ENCODE measurements around the gene MLPH.

Gene MLPH

DNA sequence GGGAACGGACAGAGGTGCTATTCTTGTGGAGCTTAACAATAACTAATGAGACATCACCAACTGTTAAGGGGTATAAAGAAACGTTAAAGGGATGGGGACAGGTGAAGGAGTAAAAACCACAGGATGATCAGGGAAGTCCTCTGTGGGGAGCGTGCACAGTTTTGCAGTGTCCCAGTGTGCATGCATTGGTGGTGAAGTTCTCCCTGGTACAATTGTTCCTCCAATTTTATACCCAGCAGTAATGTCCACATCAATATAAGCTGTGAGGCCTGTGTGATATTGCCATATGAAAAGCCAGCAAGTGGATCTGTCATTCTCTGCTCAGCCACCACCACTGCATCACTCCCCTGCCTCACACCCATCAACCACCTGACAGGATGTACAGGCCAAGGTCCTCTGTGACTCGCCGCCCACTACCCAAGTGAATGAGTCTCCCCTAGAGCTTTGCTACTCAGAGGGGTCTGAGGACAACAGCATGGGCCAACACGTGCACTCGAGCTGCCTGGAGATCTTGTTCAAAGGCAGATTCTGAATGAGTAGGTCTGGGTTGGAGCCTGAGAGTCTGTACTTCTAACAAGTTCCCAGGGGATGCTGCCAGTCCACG is 4.6 kb downstream of the MLPH start:
- no peak for DNase-seq (ENCODE audit: insufficient read length, low spot score)
- no peak for FAIRE-seq
- no peak for TF ChIP-seq POLR2A (IDR thresholded peaks at IDR 0.05; ENCODE audit: low read depth, low read length)

DNA sequence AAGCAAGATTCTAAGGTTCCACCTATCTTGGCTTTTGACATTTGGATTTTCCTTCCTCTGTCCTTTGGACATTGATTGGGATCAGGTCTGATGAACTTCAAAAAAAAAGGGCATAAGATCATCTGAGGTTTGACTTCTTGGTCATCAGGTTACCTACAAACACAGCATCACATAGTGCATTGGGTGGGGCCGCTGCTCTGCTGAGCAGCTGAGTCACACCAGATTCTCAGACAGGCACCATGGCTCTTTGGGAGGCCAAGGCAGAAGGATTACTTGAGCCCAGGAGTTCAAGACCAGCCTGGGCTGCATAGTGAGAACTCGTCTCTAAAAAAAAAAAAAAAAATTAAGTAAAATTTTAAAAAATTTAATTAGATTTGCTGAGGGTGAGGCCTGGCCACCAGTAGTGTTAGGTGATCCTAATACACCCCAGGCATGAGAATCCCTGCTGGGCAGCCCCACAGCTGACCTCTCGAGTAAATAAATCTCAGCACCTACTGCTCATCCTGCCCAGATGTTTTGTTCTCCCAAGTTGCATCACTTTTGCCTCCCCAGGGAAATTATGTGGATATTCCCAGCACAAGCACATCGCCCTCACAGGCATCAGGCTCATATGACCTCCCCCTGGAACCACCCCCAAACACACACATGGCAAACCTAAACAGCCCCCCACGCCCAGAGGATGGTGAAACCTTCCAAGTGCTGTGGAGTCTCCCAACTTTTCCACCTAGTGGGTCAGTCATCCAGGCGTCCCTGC is 5.3 kb downstream of the MLPH start:
- FAIRE-seq = no peak
- no peak for DNase-seq (ENCODE audit: insufficient read length, low spot score)
- no peak for TF ChIP-seq POLR2A (IDR thresholded peaks at IDR 0.05; ENCODE audit: low read depth, low read length)

DNA sequence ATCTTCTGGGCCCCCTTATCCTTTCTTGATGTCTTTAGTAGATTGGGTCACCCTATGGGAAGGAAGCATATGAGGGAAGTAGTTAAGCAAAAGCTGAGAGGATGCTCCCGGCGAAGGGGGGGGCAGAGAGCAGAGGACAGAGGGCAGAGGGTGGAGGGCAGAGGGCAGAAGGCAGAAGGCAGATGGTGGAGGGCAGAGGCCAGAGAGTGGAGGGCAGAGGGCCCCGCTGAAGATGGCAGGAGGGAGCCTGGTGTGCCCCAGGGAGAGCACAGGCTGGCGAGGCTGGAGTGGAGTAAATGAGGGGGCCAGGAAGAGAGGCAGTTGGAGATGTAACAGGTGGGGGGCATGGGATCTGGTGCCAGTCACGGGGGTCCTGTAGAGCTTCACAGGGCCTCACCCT is 7.0 kb downstream of the MLPH start:
- FAIRE-seq (no peak), DNase-seq (ENCODE audit: insufficient read length, low spot score) (no peak)
- TF ChIP-seq POLR2A (IDR thresholded peaks at IDR 0.05; ENCODE audit: low read depth, low read length) = no peak

DNA sequence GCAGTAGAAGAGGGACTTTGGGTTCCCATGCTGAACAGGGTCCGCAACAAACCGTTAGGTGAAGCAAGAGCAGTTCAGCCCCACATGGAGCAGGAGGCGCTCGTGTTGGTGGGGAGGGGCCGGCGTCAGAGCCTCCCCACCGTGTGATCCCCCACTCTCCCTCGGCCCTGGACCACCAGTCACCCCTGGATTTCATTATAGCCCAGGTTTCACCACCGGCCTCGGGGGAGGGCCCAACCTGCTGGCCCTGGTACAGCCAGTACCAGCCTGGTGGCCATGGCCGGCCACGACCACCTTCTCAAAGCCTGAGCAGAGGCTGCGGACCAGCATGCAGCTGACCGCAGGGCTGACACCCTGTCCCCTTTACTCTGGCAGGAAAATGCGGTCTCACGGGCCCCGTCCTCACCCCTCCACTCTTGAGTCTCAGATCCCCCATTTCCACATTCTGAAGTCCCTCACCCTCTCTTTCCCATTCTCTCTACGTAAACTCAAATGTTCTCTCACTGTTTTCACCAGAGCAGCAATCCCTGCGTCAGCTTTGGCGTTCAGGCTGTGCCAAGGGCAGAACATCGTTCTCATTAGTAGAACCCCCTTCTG is 8.6 kb downstream of the MLPH start:
- DNase-seq (ENCODE audit: insufficient read length, low spot score) = no peak
- no peak for TF ChIP-seq POLR2A (IDR thresholded peaks at IDR 0.05; ENCODE audit: low read depth, low read length)
- no peak for FAIRE-seq

DNA sequence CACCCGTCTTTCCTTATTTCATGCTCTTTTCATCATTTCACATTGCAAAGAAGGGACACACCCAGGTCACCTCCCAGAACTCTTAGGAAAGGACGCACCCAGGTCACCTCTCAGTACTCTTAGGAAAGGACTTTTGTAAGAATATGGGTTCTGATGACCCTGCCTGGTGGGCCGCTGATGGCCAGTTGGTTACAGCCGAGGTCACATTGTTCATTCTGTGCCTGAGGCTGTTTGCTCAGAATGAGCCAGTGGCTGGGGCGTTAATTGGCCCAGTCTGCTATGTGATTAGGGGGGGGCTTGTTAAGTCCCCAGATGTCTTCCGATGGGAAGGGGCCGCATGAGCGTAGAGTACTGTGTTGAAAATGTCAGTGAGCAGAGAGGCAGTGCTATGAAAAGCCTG is 9.4 kb downstream of the MLPH start:
- FAIRE-seq = no peak
- no peak for TF ChIP-seq POLR2A (IDR thresholded peaks at IDR 0.05; ENCODE audit: low read depth, low read length)
- DNase-seq (ENCODE audit: insufficient read length, low spot score) = no peak

DNA sequence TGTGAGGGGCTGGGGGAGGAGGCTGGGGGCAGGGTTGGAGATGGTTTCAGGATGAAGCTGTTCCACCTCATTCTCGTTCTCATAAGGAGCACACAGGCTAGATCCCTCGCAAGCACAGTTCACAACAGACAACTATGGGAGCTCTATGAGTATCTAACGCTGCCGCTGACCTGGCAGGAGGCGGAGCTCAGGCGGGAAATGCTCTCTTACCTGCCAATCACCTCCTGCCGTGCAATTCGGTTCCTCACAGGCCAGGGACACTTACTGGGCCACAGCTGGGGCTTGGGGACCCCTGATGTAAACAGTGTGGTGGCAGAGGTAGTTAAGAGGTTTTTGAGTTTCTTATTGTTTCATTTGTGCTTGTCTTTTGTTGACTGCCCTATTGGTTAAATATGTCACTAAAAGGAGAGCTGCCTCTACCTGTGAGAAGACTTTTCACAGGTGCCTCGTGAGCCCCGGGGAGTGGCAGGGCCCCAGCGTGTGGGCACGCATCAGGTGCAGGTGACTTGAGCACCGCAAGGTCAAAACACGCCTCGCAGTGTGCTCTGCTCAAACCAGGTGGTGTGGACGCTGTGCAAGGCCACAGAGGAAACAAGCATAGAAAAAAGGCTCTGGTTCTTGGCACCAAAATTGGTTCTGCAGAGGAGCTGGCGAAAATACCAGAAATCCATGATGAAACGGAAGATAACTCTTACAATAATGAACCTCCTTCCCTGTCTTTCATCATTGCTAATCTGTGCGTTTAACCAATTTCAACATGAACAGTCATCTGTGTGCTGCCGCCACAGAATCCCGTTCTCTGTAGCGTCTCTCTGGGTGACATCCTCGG is 10.2 kb downstream of the MLPH start:
- no peak for FAIRE-seq
- DNase-seq (ENCODE audit: insufficient read length, low spot score) = no peak
- no peak for TF ChIP-seq POLR2A (IDR thresholded peaks at IDR 0.05; ENCODE audit: low read depth, low read length)

DNA sequence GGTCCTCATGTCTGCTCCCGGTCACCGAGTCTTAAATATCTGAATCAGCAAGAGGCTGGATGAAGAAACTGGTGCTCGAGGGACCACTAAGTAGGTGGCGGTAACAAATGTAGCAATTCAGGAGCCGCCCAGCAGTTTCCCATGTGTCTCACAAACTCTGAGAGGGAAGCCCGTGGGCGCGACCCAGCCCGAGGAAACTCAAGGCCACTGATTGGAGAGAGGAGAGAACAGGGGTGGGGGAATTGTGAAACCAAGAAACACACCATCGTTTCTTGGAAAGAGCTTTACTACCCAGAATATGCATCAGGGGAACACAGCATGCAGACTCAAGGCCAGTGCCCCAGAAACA is 10.8 kb downstream of the MLPH start:
- FAIRE-seq = no peak
- no peak for TF ChIP-seq POLR2A (IDR thresholded peaks at IDR 0.05; ENCODE audit: low read depth, low read length)
- DNase-seq (ENCODE audit: insufficient read length, low spot score) = no peak

DNA sequence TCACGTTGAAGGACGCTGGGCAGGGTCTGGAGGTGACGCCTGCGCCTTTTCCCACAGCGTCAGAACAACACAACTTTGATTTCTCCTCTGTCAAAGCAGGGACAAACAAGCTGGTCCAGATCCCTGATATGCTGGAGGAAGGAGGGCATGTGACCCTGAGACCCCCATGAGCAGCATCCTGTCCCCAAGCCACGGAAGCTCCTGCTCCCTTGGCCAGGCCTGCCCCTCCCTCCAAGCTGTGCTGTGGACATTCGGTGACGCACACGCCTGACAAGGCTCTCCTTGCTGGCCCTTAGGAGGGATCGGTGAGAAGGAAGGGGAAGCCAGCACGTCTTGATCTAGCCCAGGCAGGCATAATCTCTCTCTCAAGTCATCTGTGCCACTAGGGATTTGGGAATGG is 11.3 kb downstream of the MLPH start:
- FAIRE-seq = no peak
- no peak for DNase-seq (ENCODE audit: insufficient read length, low spot score)
- no peak for TF ChIP-seq POLR2A (IDR thresholded peaks at IDR 0.05; ENCODE audit: low read depth, low read length)

DNA sequence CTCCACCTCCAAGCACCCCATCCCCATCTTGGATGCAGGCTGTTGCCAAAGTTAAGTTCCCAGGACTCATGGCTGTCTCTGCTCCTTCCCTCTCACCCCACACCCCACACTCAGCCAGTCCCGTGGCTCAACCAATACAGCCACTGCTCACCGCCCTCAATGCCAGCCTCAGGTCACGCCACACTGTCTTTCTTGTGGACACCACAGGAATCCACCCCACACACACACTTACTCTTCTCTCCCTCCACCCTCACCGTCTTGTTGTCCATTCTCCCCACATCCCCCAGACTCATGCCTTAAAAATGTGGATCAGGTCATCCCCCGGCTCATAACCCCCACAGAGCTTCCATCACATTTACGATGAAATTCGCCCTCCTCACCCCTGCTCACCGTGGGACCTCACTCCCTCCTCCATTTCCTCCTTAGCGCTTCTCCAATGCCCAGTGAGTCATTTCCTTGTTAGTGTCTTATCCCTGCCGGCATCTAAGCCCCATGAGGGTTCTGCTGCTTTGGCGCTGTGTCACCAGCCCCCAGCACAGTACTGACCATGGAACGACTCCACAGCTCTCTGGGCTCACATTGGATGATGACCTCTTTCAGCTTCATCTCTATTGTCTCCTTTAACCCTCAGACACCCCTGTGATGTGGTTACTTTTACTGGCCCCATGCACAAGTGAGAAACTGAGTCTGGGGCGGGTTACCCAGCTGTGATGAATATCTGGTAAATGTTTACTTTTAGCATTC is 13.8 kb downstream of the MLPH start:
- DNase-seq (ENCODE audit: insufficient read length, low spot score) (peak; percentile 94), FAIRE-seq (peak; percentile 80)
- TF ChIP-seq POLR2A (IDR thresholded peaks at IDR 0.05; ENCODE audit: low read depth, low read length) = no peak

DNA sequence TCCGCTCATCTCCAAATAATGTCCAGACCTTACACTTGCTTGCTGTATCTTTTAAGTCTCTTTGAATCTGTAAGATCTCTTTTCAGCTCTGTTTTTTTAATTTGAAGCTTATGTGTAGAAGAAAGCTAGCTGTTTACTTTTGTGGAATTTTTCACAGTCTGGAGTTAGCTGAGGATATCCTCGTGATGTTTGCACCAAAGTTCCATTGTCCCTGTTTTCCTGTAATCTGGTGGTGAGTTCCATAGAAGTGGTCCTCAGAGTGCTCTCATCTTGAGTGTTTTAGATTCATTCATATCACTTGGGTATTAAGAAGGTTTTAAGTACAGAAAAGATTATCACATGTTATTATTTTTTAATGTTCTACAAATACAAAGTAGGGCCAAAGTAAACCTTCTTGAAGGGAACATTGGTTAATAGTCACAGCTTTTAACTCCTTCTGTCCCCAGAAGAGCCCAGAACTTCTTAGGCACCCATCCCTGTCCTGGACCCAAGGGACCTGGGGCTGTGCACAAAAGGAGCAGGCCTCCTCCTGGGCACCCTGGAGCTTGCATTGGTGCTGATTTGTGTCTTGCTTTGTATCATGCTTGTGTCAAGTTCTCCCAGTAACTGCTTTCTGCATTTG is 15.0 kb downstream of the MLPH start:
- no peak for TF ChIP-seq POLR2A (IDR thresholded peaks at IDR 0.05; ENCODE audit: low read depth, low read length)
- DNase-seq (ENCODE audit: insufficient read length, low spot score) = no peak
- FAIRE-seq = no peak

DNA sequence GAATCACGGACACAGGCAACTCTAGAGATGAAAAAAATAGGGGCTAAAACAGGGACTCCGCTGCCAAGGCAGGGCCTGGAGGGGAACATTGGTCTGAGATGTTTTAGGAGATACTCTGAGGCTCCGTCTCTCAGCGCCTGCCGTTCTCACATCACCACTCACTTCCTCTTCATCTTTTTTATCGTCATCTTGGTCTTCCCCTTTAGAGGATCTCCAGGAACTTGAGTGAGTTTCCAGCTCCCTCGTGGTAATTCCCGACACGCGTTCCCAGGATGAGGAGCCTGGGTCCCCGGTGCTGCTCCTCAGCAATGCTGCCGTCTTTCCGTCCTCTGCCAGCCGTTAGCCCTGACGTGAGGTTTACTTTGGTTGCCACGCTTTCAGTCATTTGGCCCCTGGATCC is 16.1 kb downstream of the MLPH start:
- FAIRE-seq = no peak
- DNase-seq (ENCODE audit: insufficient read length, low spot score) = no peak
- TF ChIP-seq POLR2A (IDR thresholded peaks at IDR 0.05; ENCODE audit: low read depth, low read length) = no peak

DNA sequence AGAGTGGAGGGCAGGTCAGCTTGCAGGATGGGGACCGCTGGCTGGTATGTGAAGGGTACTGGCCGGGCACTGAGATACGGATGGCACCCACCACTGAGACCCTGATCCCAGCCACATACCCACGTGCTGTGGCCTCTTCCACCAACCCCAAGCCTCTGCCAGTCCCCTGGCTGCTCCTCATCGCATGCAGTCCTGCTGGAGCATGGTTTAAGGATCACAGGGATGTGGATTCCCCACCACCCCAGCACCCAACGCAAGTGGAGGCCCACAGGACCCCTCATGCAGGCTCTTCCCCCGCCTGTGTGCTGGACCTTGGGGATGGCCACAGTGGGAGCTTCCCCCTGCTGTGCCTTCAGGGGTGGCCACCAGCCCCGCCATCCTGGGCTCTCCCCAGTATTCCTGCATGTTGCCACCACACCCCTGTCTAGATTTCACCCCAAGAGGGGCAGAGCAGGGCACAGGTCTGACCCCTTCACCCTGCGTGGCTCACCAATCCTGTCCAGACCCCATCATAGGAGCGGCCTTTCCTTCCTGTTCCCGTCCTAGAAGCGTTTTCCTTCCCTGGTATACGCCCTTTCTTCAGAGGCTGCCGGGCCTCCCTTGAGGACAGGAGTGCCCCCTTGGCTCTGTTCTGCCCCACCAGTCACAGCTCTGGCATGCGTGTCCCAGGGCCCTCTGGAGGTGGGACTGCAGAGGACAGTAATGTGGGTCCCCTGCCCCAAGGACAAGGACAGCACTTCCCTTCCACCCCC is 18.3 kb downstream of the MLPH start:
- FAIRE-seq (no peak), DNase-seq (ENCODE audit: insufficient read length, low spot score) (no peak)
- TF ChIP-seq POLR2A (IDR thresholded peaks at IDR 0.05; ENCODE audit: low read depth, low read length) = no peak

DNA sequence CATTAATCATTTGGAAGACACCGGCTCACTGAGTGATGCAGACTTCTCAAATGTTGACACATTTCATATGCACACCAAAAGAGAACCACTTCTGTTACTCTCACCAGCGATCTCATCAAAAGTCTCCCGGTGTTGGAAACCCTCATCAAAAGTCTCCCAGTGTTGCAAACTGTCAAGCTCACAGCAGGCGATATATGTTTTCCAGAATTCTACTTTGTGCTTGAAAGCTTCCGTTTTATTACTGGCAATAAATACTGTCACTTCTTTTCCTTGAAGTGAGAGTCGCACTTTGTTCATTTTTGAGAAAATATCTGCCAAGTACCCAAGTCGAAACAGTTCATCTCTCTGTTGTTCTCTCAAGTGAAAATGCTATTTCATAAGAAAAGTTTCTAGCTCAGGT is 20.5 kb downstream of the MLPH start:
- no peak for TF ChIP-seq POLR2A (IDR thresholded peaks at IDR 0.05; ENCODE audit: low read depth, low read length)
- FAIRE-seq (no peak), DNase-seq (ENCODE audit: insufficient read length, low spot score) (no peak)
